SK-N-SH treated with all-trans-retinoic acid at 6 μM for 48 hours (cell line): ENCODE measurements around the gene MIDN.

ENCODE experiments used
- ATAC-seq: fragments of 200-7000 bp; cut with Tn5 transposase; 3 replicates; pipeline ENCODE4 v1.9.1; 2020; ENCODE audit warnings: mild to moderate bottlenecking, moderate library complexity
- BACH2 ChIP-seq: fragments of 250-450 bp; sonication (Bioruptor Pico); IDR thresholded peaks from 2 replicates; pipeline ENCODE4 v1.9.0; 2021; ENCODE audit warnings: mild to moderate bottlenecking, borderline replicate concordance
- CSDC2 ChIP-seq: fragments of 250-450 bp; sonication (Bioruptor Pico); IDR thresholded peaks from 2 replicates; pipeline ENCODE4 v1.5.0; 2020; ENCODE audit warnings: mild to moderate bottlenecking, moderate library complexity
- ESRRG ChIP-seq: fragments of 250-450 bp; sonication (Bioruptor Pico); IDR thresholded peaks from 2 replicates; pipeline ENCODE4 v1.6.1; 2021; ENCODE audit warnings: mild to moderate bottlenecking
- GLIS3 ChIP-seq: fragments of 250-450 bp; sonication (Bioruptor Pico); IDR thresholded peaks from 2 replicates; pipeline ENCODE4 v1.5.0; 2020; ENCODE audit warnings: mild to moderate bottlenecking, moderate library complexity
- ISL1 ChIP-seq: fragments of 250-450 bp; sonication (Bioruptor Pico); IDR thresholded peaks from 2 replicates; pipeline ENCODE4 v2.1.2; 2022; ENCODE audit warnings: mild to moderate bottlenecking, moderate library complexity
- OSR1 ChIP-seq: fragments of 250-450 bp; sonication (Bioruptor Pico); IDR thresholded peaks from 2 replicates; pipeline ENCODE4 v1.8.0; 2022; ENCODE audit warnings: moderate library complexity, mild to moderate bottlenecking, inconsistent platforms
- PPARA ChIP-seq: fragments of 250-450 bp; sonication (Bioruptor Pico); IDR thresholded peaks from 2 replicates; pipeline ENCODE4 v1.5.0; 2020; ENCODE audit warnings: mild to moderate bottlenecking, borderline replicate concordance
- SNAI2 ChIP-seq: fragments of 250-450 bp; sonication (Bioruptor Pico); IDR thresholded peaks from 2 replicates; pipeline ENCODE4 v1.5.0; 2020; ENCODE audit warnings: mild to moderate bottlenecking, moderate library complexity
- TCF4 ChIP-seq: fragments of 250-450 bp; sonication (Bioruptor Pico); IDR thresholded peaks from 2 replicates; pipeline ENCODE4 v1.8.0; 2021; ENCODE audit warnings: mild to moderate bottlenecking, moderate library complexity, borderline replicate concordance
- TOX ChIP-seq: fragments of 250-450 bp; sonication (Bioruptor Pico); IDR thresholded peaks from 2 replicates; pipeline ENCODE4 v1.8.0; 2021; ENCODE audit warnings: mild to moderate bottlenecking, moderate library complexity, borderline replicate concordance
- ZC3H10 ChIP-seq: fragments of 250-450 bp; sonication (Bioruptor Pico); IDR thresholded peaks from 2 replicates; pipeline ENCODE4 v1.5.1; 2021; ENCODE audit warnings: mild to moderate bottlenecking, moderate library complexity
- ZFP3 ChIP-seq: fragments of 250-450 bp; sonication (Bioruptor Pico); IDR thresholded peaks from 2 replicates; pipeline ENCODE4 v1.5.0; 2020; ENCODE audit warnings: mild to moderate bottlenecking, moderate library complexity
- ZFP30 ChIP-seq: fragments of 450-650 bp; formaldehyde crosslinking; IDR thresholded peaks from 2 replicates; pipeline ENCODE4 v1.5.0; 2022; ENCODE audit warnings: mild to moderate bottlenecking, moderate library complexity
- ZNF565 ChIP-seq: fragments of 450-650 bp; formaldehyde crosslinking; conservative IDR thresholded peaks from 2 replicates; pipeline ENCODE4 v1.5.0; 2020; ENCODE audit warnings: low read depth, mild to moderate bottlenecking, moderate library complexity
- ZNF8 ChIP-seq: fragments of 450-650 bp; formaldehyde crosslinking; IDR thresholded peaks from 2 replicates; pipeline ENCODE4 v1.5.0; 2020; ENCODE audit warnings: mild to moderate bottlenecking, moderate library complexity
- TF ChIP-seq, protein P1 (sequence below): fragments of 250-450 bp; sonication (Bioruptor Pico); IDR thresholded peaks from 2 replicates; pipeline ENCODE4 v1.8.0; 2021; ENCODE audit warnings: low read depth, mild to moderate bottlenecking, moderate library complexity, borderline replicate concordance
- TF ChIP-seq, protein P2 (sequence below): fragments of 250-450 bp; sonication (Bioruptor Pico); IDR thresholded peaks from 2 replicates; pipeline ENCODE4 v1.8.0; 2020; ENCODE audit warnings: mild to moderate bottlenecking, moderate library complexity, borderline replicate concordance
- TF ChIP-seq, protein P3 (sequence below): fragments of 250-450 bp; sonication (Bioruptor Pico); IDR thresholded peaks from 2 replicates; pipeline ENCODE4 v1.5.1; 2021; ENCODE audit warnings: mild to moderate bottlenecking, moderate library complexity
- TF ChIP-seq, protein P4 (sequence below): fragments of 250-450 bp; sonication (Bioruptor Pico); IDR thresholded peaks from 2 replicates; pipeline ENCODE4 v1.5.1; 2020; ENCODE audit warnings: low read depth, mild to moderate bottlenecking, moderate library complexity
- TF ChIP-seq, protein P5 (sequence below): fragments of 250-450 bp; sonication (Bioruptor Pico); IDR thresholded peaks from 2 replicates; pipeline ENCODE4 v1.5.0; 2020; ENCODE audit warnings: mild to moderate bottlenecking, moderate library complexity

Gene MIDN

DNA sequence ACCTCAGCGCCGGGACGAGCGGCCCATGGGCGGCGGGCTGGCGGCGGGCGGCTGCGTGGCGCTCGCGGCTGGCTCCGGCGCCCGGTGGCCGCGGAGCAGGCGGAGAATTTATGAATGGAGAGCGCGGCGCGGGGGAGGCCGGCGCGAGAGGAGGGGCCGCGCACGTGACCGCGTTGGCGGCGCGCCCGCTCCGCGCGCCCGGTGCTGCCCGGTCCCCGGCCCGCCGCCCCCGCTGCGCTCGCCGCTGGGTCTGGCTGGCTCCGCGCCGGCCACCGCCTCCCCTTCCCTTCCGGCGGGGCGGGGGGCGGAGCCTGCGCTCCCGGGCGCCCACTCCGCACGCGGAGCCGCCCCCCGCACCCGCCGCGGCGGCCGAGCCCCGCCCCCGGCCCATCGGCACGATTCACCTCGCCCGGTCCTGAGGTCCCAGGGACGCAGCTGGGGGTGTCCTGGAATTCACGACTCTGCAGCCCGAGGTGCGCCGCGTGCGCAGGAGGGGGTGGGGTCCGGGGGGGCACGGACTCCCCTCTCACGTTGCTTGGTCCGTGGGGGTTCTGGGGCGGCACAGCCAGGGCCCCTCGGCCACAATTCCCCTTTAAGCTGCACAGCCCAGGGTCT is 10.5 kb upstream of the MIDN start, which contains the start of gene CBARP:
CBARP (minus strand) TSS at position 252 of the 615 bp plus-strand sequence. CDS start 1,905 bp downstream, outside the sequence.
- TF ChIP-seq, protein P1, sequence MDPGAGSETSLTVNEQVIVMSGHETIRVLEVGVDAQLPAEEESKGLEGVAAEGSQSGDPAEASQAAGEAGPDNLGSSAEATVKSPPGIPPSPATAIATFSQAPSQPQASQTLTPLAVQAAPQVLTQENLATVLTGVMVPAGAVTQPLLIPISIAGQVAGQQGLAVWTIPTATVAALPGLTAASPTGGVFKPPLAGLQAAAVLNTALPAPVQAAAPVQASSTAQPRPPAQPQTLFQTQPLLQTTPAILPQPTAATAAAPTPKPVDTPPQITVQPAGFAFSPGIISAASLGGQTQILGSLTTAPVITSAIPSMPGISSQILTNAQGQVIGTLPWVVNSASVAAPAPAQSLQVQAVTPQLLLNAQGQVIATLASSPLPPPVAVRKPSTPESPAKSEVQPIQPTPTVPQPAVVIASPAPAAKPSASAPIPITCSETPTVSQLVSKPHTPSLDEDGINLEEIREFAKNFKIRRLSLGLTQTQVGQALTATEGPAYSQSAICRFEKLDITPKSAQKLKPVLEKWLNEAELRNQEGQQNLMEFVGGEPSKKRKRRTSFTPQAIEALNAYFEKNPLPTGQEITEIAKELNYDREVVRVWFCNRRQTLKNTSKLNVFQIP, result no peak
- TF ChIP-seq CSDC2 (CRISPR knock-in tag), result no peak
- TF ChIP-seq, protein P2, sequence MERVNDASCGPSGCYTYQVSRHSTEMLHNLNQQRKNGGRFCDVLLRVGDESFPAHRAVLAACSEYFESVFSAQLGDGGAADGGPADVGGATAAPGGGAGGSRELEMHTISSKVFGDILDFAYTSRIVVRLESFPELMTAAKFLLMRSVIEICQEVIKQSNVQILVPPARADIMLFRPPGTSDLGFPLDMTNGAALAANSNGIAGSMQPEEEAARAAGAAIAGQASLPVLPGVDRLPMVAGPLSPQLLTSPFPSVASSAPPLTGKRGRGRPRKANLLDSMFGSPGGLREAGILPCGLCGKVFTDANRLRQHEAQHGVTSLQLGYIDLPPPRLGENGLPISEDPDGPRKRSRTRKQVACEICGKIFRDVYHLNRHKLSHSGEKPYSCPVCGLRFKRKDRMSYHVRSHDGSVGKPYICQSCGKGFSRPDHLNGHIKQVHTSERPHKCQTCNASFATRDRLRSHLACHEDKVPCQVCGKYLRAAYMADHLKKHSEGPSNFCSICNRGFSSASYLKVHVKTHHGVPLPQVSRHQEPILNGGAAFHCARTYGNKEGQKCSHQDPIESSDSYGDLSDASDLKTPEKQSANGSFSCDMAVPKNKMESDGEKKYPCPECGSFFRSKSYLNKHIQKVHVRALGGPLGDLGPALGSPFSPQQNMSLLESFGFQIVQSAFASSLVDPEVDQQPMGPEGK, result no peak
- no peak for TF ChIP-seq ISL1 (CRISPR knock-in tag)
- TF ChIP-seq ZC3H10 (CRISPR knock-in tag), result no peak
- TF ChIP-seq, protein P3, sequence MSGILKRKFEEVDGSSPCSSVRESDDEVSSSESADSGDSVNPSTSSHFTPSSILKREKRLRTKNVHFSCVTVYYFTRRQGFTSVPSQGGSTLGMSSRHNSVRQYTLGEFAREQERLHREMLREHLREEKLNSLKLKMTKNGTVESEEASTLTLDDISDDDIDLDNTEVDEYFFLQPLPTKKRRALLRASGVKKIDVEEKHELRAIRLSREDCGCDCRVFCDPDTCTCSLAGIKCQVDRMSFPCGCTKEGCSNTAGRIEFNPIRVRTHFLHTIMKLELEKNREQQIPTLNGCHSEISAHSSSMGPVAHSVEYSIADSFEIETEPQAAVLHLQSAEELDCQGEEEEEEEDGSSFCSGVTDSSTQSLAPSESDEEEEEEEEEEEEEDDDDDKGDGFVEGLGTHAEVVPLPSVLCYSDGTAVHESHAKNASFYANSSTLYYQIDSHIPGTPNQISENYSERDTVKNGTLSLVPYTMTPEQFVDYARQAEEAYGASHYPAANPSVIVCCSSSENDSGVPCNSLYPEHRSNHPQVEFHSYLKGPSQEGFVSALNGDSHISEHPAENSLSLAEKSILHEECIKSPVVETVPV (CRISPR knock-in tag), result no peak
- TF ChIP-seq ZFP30 (CRISPR knock-in tag), result no peak
- TF ChIP-seq, protein P4, sequence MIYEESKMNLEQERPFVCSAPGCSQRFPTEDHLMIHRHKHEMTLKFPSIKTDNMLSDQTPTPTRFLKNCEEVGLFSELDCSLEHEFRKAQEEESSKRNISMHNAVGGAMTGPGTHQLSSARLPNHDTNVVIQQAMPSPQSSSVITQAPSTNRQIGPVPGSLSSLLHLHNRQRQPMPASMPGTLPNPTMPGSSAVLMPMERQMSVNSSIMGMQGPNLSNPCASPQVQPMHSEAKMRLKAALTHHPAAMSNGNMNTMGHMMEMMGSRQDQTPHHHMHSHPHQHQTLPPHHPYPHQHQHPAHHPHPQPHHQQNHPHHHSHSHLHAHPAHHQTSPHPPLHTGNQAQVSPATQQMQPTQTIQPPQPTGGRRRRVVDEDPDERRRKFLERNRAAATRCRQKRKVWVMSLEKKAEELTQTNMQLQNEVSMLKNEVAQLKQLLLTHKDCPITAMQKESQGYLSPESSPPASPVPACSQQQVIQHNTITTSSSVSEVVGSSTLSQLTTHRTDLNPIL, result no peak
- no peak for TF ChIP-seq SNAI2 (CRISPR knock-in tag)
- no peak for TF ChIP-seq OSR1 (CRISPR knock-in tag)
- TF ChIP-seq, protein P5, sequence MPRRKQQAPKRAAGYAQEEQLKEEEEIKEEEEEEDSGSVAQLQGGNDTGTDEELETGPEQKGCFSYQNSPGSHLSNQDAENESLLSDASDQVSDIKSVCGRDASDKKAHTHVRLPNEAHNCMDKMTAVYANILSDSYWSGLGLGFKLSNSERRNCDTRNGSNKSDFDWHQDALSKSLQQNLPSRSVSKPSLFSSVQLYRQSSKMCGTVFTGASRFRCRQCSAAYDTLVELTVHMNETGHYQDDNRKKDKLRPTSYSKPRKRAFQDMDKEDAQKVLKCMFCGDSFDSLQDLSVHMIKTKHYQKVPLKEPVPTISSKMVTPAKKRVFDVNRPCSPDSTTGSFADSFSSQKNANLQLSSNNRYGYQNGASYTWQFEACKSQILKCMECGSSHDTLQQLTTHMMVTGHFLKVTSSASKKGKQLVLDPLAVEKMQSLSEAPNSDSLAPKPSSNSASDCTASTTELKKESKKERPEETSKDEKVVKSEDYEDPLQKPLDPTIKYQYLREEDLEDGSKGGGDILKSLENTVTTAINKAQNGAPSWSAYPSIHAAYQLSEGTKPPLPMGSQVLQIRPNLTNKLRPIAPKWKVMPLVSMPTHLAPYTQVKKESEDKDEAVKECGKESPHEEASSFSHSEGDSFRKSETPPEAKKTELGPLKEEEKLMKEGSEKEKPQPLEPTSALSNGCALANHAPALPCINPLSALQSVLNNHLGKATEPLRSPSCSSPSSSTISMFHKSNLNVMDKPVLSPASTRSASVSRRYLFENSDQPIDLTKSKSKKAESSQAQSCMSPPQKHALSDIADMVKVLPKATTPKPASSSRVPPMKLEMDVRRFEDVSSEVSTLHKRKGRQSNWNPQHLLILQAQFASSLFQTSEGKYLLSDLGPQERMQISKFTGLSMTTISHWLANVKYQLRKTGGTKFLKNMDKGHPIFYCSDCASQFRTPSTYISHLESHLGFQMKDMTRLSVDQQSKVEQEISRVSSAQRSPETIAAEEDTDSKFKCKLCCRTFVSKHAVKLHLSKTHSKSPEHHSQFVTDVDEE (CRISPR knock-in tag), result no peak
- TF ChIP-seq TOX (CRISPR knock-in tag), result no peak
- no peak for TF ChIP-seq ZNF8 (CRISPR knock-in tag)
- TF ChIP-seq ESRRG (CRISPR knock-in tag), result no peak
- TF ChIP-seq GLIS3, result no peak
- TF ChIP-seq ZNF565, result no peak
- TF ChIP-seq BACH2 (CRISPR knock-in tag), result no peak
- no peak for TF ChIP-seq PPARA
- no peak for ATAC-seq

DNA sequence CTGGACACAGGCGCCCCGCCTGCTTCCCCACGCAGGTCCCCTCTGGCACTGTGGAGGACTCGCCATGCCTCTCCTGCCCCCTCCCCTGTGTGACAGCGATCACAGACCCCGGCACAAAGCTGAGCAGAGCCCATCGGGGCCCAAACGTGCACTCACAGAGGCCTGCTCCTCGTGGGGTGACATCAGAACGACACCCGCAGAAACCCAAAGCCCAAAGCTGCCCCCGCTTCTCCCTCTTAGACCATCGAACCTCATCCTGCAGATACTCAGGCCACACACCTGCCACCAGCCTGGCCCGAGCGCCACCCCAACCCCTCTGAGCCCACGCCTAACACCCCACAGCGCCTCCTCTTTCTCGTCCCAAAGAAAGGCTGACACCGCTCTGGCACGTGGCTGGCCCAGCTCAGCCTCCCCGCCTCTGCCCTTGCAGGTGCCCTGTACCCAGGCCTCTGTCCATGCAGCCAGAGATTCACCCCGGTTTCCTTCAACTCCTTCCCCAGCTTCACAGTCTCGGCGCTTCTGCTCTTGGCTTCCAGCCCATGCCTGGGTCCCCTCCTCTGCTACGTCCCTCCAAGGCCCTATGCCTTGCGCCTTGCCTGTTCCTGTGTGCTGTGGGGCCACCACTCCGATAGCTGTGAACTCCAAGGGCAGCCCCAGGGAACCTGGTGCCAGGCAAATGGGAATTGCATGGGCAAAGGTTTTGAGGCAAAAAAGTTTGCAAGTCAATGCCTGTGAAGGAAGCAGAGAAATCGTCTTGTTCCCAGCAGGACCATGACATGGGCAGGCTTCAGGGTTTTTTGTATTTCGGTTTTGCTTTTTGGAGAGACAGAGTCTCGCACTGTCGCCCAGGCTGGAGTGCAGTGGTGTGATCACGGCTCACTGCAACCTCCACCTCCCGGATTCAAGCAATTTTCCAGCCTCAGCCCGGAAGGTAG is 9.7 kb upstream of the MIDN start:
- no peak for TF ChIP-seq ISL1 (CRISPR knock-in tag)
- TF ChIP-seq ESRRG (CRISPR knock-in tag), result no peak
- TF ChIP-seq ZFP3 (CRISPR knock-in tag), result no peak
- TF ChIP-seq BACH2 (CRISPR knock-in tag), result no peak
- TF ChIP-seq ZNF565, result no peak
- no peak for TF ChIP-seq TOX (CRISPR knock-in tag)
- TF ChIP-seq TCF4 (CRISPR knock-in tag), result no peak
- TF ChIP-seq ZFP30 (CRISPR knock-in tag), result no peak
- TF ChIP-seq, protein P5 (CRISPR knock-in tag), result no peak
- no peak for TF ChIP-seq PPARA
- ATAC-seq, result no peak
